Breast epithelium (tissue), 4 donors: Measurements from ENCODE around the gene WDR6. TPM values are rescaled to one million over a fixed set of nuclear protein-coding genes. Genes with fewer than 3 reads are reported as not detected.

Experiments
- DNase-seq, 2 donors: peaks; one replicate each; pipeline ENCODE4 v3.0.0-alpha.2; 2019; ENCODE audit warnings: low spot score in 2 of 2
- H3K27ac ChIP-seq, 2 donors: fragments of 200-600 bp; sonication (generic) in 1 of 2; one replicate each; pipeline ENCODE4 v1.5.1; 2016 to 2019; ENCODE audit warnings: mild to moderate bottlenecking in 1 of 2
- H3K27me3 ChIP-seq, 2 donors: fragments of 200-600 bp; sonication (generic) in 1 of 2; one replicate each; pipeline versions ENCODE4 v1.5.1 to v1.6.0; 2017 to 2019; ENCODE audit warnings: control low read depth in 1 of 2, mild to moderate bottlenecking in 1 of 2
- H3K36me3 ChIP-seq: fragments of 200-600 bp; one replicate; pipeline ENCODE4 v1.5.1; 2019
- H3K4me1 ChIP-seq, 2 donors: fragments of 200-600 bp; sonication (generic); one replicate each; pipeline ENCODE4 v1.5.1; 2016 to 2019; ENCODE audit warnings: control low read depth in 1 of 2
- H3K4me3 ChIP-seq, 3 donors: fragments of 200-600 bp; sonication (generic); 1 replicate in 2 of 3; 2 replicates in 1 of 3; pipeline ENCODE4 v1.5.1; 2016 to 2019; ENCODE audit warnings: mild to moderate bottlenecking in 3 of 3, moderate library complexity in 2 of 3
- H3K9me3 ChIP-seq, 2 donors: fragments of 200-600 bp; sonication (generic) in 1 of 2; one replicate each; pipeline ENCODE4 v1.5.1; 2016 to 2019; ENCODE audit warnings: control low read depth in 1 of 2
- CTCF ChIP-seq, 3 donors: fragments of 450-650 bp; IDR thresholded peaks; one replicate each; pipeline ENCODE4 v1.5.1; 2016 to 2017; ENCODE audit warnings: antibody characterized with exemption in 3 of 3, mild to moderate bottlenecking in 3 of 3, moderate library complexity in 3 of 3
- POLR2A ChIP-seq: fragments of 450-650 bp; IDR thresholded peaks from one replicate; pipeline ENCODE4 v1.6.1; 2016; ENCODE audit warnings: antibody characterized with exemption, mild to moderate bottlenecking, moderate library complexity
- POLR2AphosphoS5 ChIP-seq, 3 donors: sonication (generic); formaldehyde crosslinking; IDR thresholded peaks; one replicate each; pipeline ENCODE4 v1.6.1; 2017; ENCODE audit warnings: antibody characterized with exemption in 3 of 3
- intact Hi-C: fragments of 100-400 bp; cut with DNase I; formaldehyde crosslinking; loops from one replicate; pipeline ENCODE4 v1.15.1; 2023; ENCODE audit warnings: low total_unique reads
- total RNA-seq, 3 donors: library from RNA; depleted of rRNA; stranded (reverse); fragments of >200 nt; gene quantifications; one replicate each; pipeline ENCODE4 v1.1.0, GENCODE V29; 2016

The WDR6 gene
- total RNA-seq, 3 donors from 2014 or later, result 57.9 to 143 (median 135) TPM

GRCh38 chr3:49016414-49017228 lies 9.4 kb downstream of the WDR6 start:
- Histone ChIP-seq H3K27ac (peak overlapping the region; percentile 0 to 93), H3K36me3 (peaks cover 7% of the 10 kb centered on the region), H3K9me3 (no peaks in the 10 kb centered on the region), H3K4me1 (peaks cover 9 to 10% of the 10 kb centered on the region in 2 donors), H3K27me3 (no peaks in the 10 kb centered on the region), H3K4me3 (peak overlapping the region in 1 of 3 donors; percentile 95)
- intact Hi-C loops, result no loop called here
- TF ChIP-seq POLR2A (no peak), POLR2AphosphoS5 (IDR thresholded peaks at IDR 0.05) (no peak), CTCF (IDR thresholded peaks at IDR 0.05) (no peak)
- no peak for DNase-seq

- peaks cover 7% of the 10 kb centered on the region for H3K36me3 ChIP-seq
- H3K27ac ChIP-seq, result peak overlapping the region; percentile 85 to 93
- H3K27me3 ChIP-seq, result no peaks in the 10 kb centered on the region
- intact Hi-C loops, result no loop called here
- H3K4me3 ChIP-seq, result peak overlapping the region; percentile 83 to 95 (median 86)
- no peak for TF ChIP-seq POLR2A
- no peak for TF ChIP-seq POLR2AphosphoS5 (IDR thresholded peaks at IDR 0.05)
- TF ChIP-seq CTCF (IDR thresholded peaks at IDR 0.05), result no peak
- no peak for DNase-seq
- no peaks in the 10 kb centered on the region for H3K9me3 ChIP-seq
- peaks cover 9 to 10% of the 10 kb centered on the region in 2 donors for H3K4me1 ChIP-seq
Observed at GRCh38 chr3:49017229-49017970, 10.2 kb downstream of the WDR6 start.

GRCh38 chr3:49017971-49018706 lies 10.9 kb downstream of the WDR6 start, which contains the start of gene DALRD3:
DALRD3 (minus strand) TSS chr3:49018580; CDS start chr3:49018564, 16 bp downstream.
- Histone ChIP-seq H3K36me3 (peaks cover 7% of the 10 kb centered on the region), H3K27ac (peak within 1 kb of the TSS; percentile 85 to 100), H3K4me1 (peaks cover 14 to 15% of the 10 kb centered on the region in 2 donors), H3K9me3 (no peaks in the 10 kb centered on the region), H3K4me3 (peak within 1 kb of the TSS; percentile 83 to 95 (median 86)), H3K27me3 (no peaks in the 10 kb centered on the region)
- peak; percentile 86 for TF ChIP-seq POLR2A
- TF ChIP-seq POLR2AphosphoS5 (IDR thresholded peaks at IDR 0.05), result peak in 2 of 3 donors; percentile 59 to 76
- no peak for TF ChIP-seq CTCF (IDR thresholded peaks at IDR 0.05)
- peak; percentile 47 to 63 for DNase-seq
- intact Hi-C loops, result no loop called here

- H3K36me3 ChIP-seq, result peaks cover 7% of the 10 kb centered on the region
- H3K9me3 ChIP-seq, result no peaks in the 10 kb centered on the region
- peaks cover 16 to 17% of the 10 kb centered on the region in 2 donors for H3K4me1 ChIP-seq
- TF ChIP-seq POLR2AphosphoS5 (IDR thresholded peaks at IDR 0.05) (no peak), CTCF (IDR thresholded peaks at IDR 0.05) (no peak), POLR2A (no peak)
- intact Hi-C loops, result no loop called here
- H3K27ac ChIP-seq, result peak overlapping the region; percentile 85 to 93
- H3K4me3 ChIP-seq, result peak overlapping the region; percentile 83 to 95 (median 86)
- DNase-seq, result no peak
- H3K27me3 ChIP-seq, result no peaks in the 10 kb centered on the region
Observed at GRCh38 chr3:49018707-49019006, 11.5 kb downstream of the WDR6 start.
